Dendritic cell treated with granulocyte-macrophage colony-stimulating factor and Interleukin-4, amounts not matched to agents 40 ng/mL and 50 ng/mL, for 4 days (primary cell): ENCODE results near the gene KCTD3.

Experiments used
- H3K27ac Mint-ChIP-seq: one replicate; pipeline ENCODE4 v1.8.0; 2022; ENCODE audit warnings: mild to moderate bottlenecking, mixed read lengths
- H3K27me3 Mint-ChIP-seq: one replicate; pipeline ENCODE4 v1.8.0; 2022; ENCODE audit warnings: mild to moderate bottlenecking, mixed read lengths
- H3K36me3 Mint-ChIP-seq: one replicate; pipeline ENCODE4 v1.8.0; 2022; ENCODE audit warnings: low read depth, mixed read lengths
- H3K4me1 Mint-ChIP-seq: one replicate; pipeline ENCODE4 v1.8.0; 2022; ENCODE audit warnings: low read depth, mixed read lengths
- H3K4me3 Mint-ChIP-seq: one replicate; pipeline ENCODE4 v1.8.0; 2022; ENCODE audit warnings: mild to moderate bottlenecking, moderate library complexity, mixed read lengths
- H3K9me3 Mint-ChIP-seq: one replicate; pipeline ENCODE4 v1.8.0; 2022; ENCODE audit warnings: mixed read lengths
- intact Hi-C: fragments of 100-400 bp; cut with micrococcal nuclease; formaldehyde crosslinking; loops from one replicate; pipeline ENCODE4 v1.15.0; 2022

KCTD3 gene

DNA sequence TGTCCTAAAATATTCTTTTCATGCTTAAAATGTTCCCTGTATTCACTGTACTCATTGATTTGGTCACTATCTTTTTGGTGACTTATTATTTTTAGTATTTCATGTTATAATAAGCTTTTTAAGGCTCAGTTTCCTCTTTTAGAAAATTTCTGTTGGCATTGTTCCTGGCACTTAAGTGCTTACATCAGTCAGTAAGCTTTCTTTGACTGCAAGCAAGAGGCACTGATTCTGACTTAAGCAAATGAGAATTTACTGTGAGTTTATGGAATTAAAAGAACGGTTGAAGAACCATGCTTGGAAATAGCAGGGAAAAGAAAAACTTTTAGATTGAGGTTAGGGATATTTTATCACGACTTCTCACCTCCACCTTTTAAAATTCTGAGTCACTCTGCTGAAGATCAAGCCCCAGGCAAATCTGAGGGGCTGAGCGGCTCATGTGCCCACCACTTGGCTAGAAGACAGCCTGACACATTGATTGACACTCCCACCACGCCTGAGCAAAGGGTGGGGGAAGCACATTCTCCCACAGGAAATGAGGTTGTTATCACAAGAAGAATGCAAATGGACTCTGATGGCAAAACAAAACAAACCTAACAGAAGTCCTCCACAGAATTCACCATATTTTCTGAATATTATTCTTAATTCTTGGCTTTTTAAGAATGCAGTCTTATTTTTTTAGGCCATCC lies 102.8 kb downstream of the KCTD3 start:
- Mint-ChIP-seq H3K4me1 (no peaks in the 10 kb centered on the region), H3K27ac (no peak overlapping the region)

More for the DNA sequence above, 102.8 kb downstream of the KCTD3 start:
- Mint-ChIP-seq H3K27me3 (no peaks in the 10 kb centered on the region), H3K4me3 (no peak overlapping the region), H3K36me3 (no peaks in the 10 kb centered on the region), H3K9me3 (no peaks in the 10 kb centered on the region)
- intact Hi-C loops, result no loop called here
